Measurements from ENCODE around the gene CLSTN1.

Gene CLSTN1

GRCh38 chr1:9850442-9851162 lies 26.8 kb upstream of the CLSTN1 start:
- DNase-seq: no peak

- no peak for DNase-seq
These were observed 26.1 kb upstream of the CLSTN1 start for GRCh38 chr1:9849691-9850441.

GRCh38 chr1:9848022-9848421 lies 24.3 kb upstream of the CLSTN1 start:
- no peak for DNase-seq

GRCh38 chr1:9847269-9847668 lies 23.5 kb upstream of the CLSTN1 start:
- no peak for DNase-seq

- DNase-seq: no peak
These were observed 22.9 kb upstream of the CLSTN1 start for GRCh38 chr1:9846611-9847171.

DNA sequence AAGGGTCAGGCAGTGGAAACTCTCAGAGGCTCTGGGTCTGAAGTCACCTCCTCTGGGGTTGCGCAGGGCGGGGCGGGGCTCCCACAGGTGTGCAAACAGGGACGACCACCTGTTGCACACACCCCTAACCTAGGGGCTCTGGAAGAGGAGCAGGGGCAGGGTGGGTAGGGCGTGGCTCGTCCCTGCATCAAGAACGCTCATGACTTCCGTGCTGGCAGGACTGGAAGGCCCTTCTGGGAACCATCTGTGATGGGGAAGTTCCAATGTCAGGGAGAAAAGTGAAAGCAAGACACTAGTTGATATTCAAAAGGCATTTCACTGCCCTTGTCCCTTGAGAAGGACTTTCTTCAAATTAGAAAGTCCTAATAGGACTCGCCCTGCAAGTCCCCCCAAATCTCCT lies 22.1 kb upstream of the CLSTN1 start:
- DNase-seq: no peak

DNA sequence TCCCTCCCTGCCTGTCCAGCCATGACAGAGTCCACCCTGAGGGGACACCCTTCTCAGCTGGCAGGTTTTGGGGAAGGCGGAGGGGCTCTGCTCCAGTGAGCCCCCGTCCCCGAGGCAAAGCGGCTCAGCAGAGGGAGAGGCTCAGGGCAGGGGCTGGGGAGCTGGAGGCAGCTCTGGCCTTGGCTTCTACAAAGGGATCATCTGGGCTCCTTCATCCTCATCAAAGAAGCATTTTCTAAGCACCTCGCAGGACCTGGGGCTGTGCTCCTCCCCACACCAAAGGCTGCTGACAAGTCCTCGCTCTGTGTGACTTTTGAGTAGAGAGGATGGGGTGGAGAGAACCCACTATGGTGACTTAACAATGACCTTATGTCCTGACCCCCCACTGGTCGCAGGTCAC lies 21.0 kb upstream of the CLSTN1 start:
- DNase-seq: no peak

- DNase-seq: no peak
These were observed 20.3 kb upstream of the CLSTN1 start for GRCh38 chr1:9844106-9844505.

DNA sequence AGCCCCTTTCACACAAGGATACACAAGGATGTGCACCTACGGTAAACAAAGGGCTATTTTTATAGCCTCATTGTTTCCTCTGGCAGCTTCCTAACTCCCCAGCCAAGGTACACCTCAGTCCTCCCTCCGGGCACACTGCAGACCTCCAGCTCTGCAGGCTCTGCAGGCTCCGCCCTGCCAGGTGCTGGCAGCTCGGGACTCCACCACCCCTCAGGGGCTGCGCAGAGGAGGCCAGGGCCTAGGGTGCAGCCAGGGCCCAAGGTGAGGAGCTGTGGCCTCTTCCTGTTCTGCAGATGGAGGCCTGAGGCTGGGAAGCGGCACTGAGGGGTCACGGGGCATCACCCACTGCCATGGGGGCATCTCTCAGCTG lies 19.8 kb upstream of the CLSTN1 start:
- DNase-seq: no peak

DNA sequence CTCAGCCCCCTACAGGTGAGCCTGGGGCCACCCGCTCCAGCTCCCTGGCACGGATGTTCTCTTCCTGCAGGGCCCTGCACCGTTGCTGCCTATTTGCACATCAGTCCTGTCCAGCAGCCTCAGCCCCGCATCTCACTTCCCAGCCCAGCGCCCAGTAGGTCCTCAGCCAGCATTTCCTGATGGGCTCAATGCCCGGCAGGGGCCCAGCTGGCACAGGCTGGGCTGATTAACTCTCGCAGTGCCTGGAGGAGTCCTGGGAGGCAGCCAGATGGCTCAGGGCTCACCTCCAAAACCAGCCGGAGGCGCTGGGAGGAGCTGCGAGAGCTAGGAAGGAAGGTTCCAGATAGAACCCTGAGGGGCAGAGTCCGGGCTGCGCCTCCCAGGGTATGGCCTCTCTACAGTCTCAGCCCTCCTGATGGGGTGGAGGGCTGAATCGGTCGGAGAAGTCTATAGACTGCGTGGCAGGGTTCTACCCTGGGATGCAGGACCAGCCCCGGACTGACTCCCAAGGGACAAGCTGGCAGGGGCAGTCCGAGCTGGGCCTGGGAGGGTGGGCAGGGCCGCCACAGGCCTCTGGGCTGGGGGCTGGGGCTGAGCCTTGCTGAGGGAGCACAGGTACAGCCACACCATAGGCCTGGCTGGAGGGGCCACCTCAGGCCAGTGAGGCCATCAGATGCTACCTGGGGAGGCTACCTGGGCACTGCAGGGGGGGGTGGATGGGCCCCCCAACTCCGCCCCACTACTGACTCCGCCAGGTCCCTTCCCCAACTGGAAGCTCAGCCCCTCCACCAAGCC lies 19.2 kb upstream of the CLSTN1 start:
- DNase-seq: no peak

DNA sequence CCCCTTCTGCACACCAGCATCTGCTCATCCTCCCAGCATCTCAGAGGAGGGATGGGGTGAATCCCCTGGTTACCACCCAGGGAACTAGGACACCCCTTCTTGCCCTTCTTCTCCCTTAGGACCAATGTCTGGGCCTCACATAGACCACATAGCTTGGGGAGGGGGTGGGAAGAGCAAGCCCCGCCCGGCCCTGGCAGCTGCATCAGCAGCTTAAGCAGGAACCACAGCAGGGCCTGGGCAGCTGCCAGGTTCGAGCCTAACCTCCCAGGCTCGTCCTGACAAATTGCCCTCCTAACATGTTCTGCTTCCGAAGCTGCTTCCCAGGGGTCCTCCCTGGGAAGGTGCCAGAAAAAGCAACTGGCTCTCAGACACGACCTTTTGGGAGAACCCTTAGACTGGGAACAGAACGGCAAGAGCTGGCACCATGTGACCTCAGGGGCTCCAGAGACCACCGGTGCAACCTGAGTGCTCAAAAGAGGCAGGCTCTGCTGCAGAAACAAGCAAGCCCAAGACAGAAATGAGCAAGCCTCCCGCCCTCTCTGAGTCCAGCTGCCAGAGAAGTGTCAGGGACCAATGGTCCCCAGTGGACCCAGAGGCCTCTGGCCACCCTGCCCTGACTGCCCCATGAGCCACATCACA lies 18.4 kb upstream of the CLSTN1 start:
- DNase-seq: no peak

DNA sequence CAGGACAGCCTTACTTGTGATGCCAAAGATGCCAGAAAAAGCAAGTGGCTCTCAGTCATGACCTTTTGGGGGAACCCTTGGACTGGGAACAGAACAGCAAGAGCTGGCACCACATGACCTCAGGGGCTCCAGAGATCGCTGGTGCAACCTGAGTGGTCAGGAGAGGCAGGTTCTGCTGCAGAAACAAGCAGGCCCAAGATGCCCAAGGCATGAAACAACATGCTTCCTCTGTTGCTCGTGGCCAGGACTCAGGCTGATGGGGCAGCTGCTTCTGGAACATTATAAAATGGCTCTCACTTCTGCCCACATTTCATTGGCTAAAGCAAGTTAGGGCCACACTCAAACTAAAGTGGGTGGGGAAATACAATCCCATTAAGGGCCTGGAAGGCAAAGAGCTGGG lies 17.7 kb upstream of the CLSTN1 start:
- DNase-seq: no peak

DNA sequence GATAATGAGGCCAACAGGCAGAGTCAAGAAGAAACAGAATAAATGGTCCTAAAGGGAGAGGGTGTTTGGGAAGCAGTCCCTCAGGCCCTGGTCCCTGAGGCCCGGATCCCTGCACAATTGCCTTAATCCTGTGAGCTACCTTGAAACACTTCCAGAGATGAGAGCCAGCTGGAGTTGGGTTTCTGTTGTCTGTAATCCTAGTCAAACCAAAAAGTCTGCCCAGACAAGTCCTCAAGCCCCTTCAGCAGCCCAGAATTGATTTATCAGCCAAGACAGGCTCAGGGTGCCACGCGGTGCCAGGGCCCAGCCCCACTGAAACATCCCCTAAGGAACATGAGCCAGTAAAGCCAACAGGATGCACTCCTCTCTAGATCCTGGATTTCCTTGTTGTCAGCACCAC lies 16.4 kb upstream of the CLSTN1 start:
- DNase-seq: no peak

GRCh38 chr1:9838946-9839345 lies 15.2 kb upstream of the CLSTN1 start:
- DNase-seq: no peak

DNA sequence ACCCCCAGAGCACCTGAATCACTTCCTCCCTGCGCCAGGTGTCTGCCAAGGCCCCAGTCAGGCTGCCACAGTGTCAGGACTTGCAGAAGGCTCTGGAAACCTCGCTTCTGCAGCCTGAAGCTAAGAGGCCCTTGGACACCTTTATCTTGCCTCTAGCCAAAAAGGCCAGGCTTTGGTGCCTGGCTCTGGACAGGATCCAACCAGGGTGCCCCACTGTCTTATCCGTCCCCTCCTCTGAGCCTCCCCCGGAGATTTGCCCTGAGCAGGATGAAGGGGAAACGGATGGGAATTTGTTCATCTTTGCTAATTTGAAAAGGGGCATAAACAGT lies 12.8 kb upstream of the CLSTN1 start:
- no peak for DNase-seq

DNA sequence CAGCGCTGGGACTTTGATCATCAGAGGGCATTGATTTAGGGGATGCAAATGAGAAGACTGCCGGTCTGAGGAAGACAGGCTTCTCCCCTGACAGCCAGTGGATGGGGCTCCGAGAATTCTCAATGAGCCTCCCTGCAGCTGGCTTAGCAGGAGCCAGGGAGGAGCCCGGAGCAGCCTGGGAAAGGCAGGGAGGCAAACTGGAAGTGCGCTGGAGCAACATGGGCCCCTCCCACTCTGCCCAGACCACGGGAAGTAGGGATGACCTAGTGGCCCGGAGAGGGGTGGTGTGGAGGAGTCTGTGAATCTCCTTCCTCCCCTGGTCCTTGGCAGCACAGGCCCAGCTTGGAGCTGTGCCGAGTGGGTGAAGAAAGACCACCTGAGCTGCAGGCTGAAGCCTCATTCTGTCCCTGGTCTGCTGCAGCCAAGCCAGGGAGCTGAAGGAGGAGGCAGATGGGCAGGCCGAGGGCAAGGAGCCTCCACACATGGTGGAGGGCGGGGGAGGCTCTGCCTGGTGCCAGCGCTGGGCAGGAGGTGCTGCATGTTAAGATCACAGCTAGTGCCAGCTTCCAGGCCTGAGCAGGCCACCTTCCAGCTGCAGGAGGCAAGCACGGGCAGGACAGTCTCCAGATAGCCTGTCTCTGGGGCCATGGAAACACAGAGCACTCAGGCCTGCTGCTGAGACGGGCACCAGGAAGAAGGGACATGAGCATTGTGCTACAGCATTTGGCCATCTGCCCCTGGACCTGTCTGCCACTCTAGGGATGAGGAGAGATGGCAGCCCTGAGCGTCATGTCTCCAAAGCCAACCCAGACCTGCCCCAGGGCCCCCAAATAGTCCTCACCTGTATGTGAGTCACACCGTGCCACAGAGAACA lies 12.2 kb upstream of the CLSTN1 start:
- no peak for DNase-seq

DNA sequence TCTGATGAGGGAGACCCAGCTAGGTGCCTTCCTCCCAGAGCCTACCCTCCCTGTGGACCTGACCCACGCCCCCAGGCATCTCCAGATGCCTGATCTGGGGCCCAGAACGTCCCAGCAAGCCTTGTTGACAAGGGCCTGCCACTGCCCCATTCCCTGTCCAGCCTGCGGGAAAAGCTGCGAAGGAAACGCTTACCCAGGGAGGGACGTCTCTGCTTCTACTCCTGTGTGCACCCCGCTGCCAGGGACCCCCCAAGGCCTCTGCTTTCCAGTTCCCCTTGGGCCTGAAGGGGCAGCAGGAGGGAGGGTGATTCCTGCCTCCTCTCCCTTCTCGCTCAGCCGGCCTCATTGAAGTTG lies 11.6 kb upstream of the CLSTN1 start:
- DNase-seq: no peak

- DNase-seq: no peak
These were observed 9.9 kb upstream of the CLSTN1 start for GRCh38 chr1:9833632-9834031.

GRCh38 chr1:9827558-9828185 lies 3.9 kb upstream of the CLSTN1 start:
- DNase-seq: no peak

DNA sequence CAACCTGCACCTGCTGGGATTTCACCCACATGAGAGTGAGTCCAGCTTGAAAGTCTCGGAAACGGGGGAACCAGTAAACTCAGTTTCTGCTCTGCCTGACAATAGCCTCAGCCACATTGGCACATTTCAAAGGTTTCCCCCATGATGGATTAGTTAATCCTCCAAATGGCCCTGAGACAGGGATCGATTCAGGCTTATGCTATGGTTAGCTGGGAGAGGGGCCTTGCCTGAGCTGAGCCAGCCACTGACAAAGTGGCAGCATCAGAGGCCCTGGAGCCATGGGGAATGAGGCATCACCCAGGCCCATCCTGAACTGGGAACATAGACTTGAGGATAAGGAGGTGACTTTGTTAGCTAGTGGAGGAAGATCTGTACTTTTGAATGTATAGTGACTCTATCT lies 2.9 kb upstream of the CLSTN1 start:
- no peak for DNase-seq

- no peak for DNase-seq
These were observed 2.3 kb upstream of the CLSTN1 start for GRCh38 chr1:9826087-9826486.
